HepG2 (cell line): ENCODE measurements around the gene RAB6A. TPM values are rescaled to one million over a fixed set of nuclear protein-coding genes. Genes with fewer than 3 reads are reported as not detected.

Experiments used
- DNMT1 ChIP-seq: sonication (generic); formaldehyde crosslinking; IDR thresholded peaks from 2 replicates; pipeline ENCODE4 v1.5.1; 2020; ENCODE audit warnings: mild to moderate bottlenecking, missing genetic modification reagents
- FIP1L1 ChIP-seq: fragments of 200-400 bp; formaldehyde crosslinking; IDR thresholded peaks from 2 replicates; pipeline ENCODE4 v1.6.1; 2018; ENCODE audit warnings: low read depth, mild to moderate bottlenecking, low read length, moderate library complexity, borderline replicate concordance; ENCODE audit not compliant: insufficient read depth
- GLMP ChIP-seq: sonication (generic); formaldehyde crosslinking; IDR thresholded peaks from 2 replicates; pipeline ENCODE4 v1.9.0; 2021; ENCODE audit warnings: missing genetic modification reagents, mild to moderate bottlenecking, borderline replicate concordance
- HBP1 ChIP-seq: IDR thresholded peaks from 2 replicates; pipeline ENCODE4 v1.6.1; 2016; ENCODE audit warnings: low read depth, control low read depth
- KAT7 ChIP-seq: IDR thresholded peaks from 2 replicates; pipeline ENCODE4 v1.6.1; 2018; ENCODE audit warnings: borderline replicate concordance, missing compliant biosample characterization
- MLLT10 ChIP-seq: sonication (generic); formaldehyde crosslinking; IDR thresholded peaks from 2 replicates; pipeline ENCODE4 v1.4.0; 2020; ENCODE audit warnings: missing genetic modification reagents
- NFE2L2 ChIP-seq: fragments of 150-350 bp; IDR thresholded peaks from 2 replicates; pipeline ENCODE4 v1.6.1; 2014; ENCODE audit warnings: low read length
- PLRG1 ChIP-seq: fragments of 450-650 bp; conservative IDR thresholded peaks from 2 replicates; pipeline ENCODE4 v1.6.1; 2016
- PLSCR1 ChIP-seq: sonication (generic); formaldehyde crosslinking; IDR thresholded peaks from 2 replicates; pipeline ENCODE4 v1.5.0; 2020; ENCODE audit warnings: missing genetic modification reagents, mild to moderate bottlenecking, borderline replicate concordance
- REST ChIP-seq, 2 experiments: IDR thresholded peaks; 2 replicates each; pipeline ENCODE4 v1.6.1; 2011 to 2012; ENCODE audit warnings: low read length in 2 of 2, borderline replicate concordance in 1 of 2, low read depth in 1 of 2, mild to moderate bottlenecking in 1 of 2, moderate library complexity in 1 of 2
- SALL1 ChIP-seq: sonication (generic); formaldehyde crosslinking; IDR thresholded peaks from 2 replicates; pipeline ENCODE4 v1.8.0; 2022; ENCODE audit warnings: mild to moderate bottlenecking, missing genetic modification reagents
- SRSF9 ChIP-seq: fragments of 200-400 bp; formaldehyde crosslinking; IDR thresholded peaks from 2 replicates; pipeline ENCODE4 v1.6.1; 2018; ENCODE audit warnings: borderline replicate concordance, mild to moderate bottlenecking, low read depth, low read length; ENCODE audit not compliant: insufficient read depth, poor library complexity, severe bottlenecking
- TBL1XR1 ChIP-seq: fragments of 150-350 bp; IDR thresholded peaks from 2 replicates; pipeline ENCODE4 v1.6.1; 2014; ENCODE audit warnings: borderline replicate concordance, low read length; ENCODE audit not compliant: partially characterized antibody
- TIGD3 ChIP-seq: sonication (generic); formaldehyde crosslinking; IDR thresholded peaks from 2 replicates; pipeline ENCODE4 v1.5.1; 2020; ENCODE audit warnings: mild to moderate bottlenecking, missing genetic modification reagents, borderline replicate concordance
- ZMYM2 ChIP-seq: sonication (generic); formaldehyde crosslinking; IDR thresholded peaks from 2 replicates; pipeline ENCODE4 v1.8.0; 2022; ENCODE audit warnings: mild to moderate bottlenecking, missing genetic modification reagents
- ZNF292 ChIP-seq: sonication (generic); formaldehyde crosslinking; IDR thresholded peaks from 2 replicates; pipeline ENCODE4 v1.8.1; 2022; ENCODE audit warnings: mild to moderate bottlenecking, low read depth, missing genetic modification reagents, borderline replicate concordance
- ZNF33A ChIP-seq: sonication (generic); formaldehyde crosslinking; IDR thresholded peaks from 2 replicates; pipeline ENCODE4 v1.5.1; 2020; ENCODE audit warnings: missing genetic modification reagents, mild to moderate bottlenecking, moderate library complexity, borderline replicate concordance
- ZNF737 ChIP-seq: sonication (generic); formaldehyde crosslinking; IDR thresholded peaks from 2 replicates; pipeline ENCODE4 v1.5.0; 2020; ENCODE audit warnings: missing genetic modification reagents, mild to moderate bottlenecking, borderline replicate concordance
- polyA plus RNA-seq, 8 experiments: library from polyadenylated mRNA; depleted of rRNA in 3 of 8; stranded (reverse) in 7 of 8; unstranded in 1 of 8; fragments of >200 nt; fragmentation: Illumina TruSeq in 4 of 8; extraction: Trizol in 4 of 8; gene quantifications; 2 replicates each; pipeline versions ENCODE4 v1.2.1 to v1.2.3, GENCODE V29; 2011 to 2016; ENCODE audit warnings: low read depth in 4 of 8, missing spikeins in 1 of 8, mixed read lengths in 1 of 8; ENCODE audit not compliant: insufficient read depth in 1 of 8
- total RNA-seq, 5 experiments: library from RNA; depleted of rRNA; stranded (reverse); fragments of >200 nt; fragmentation: Illumina TruSeq; extraction: Trizol; gene quantifications; 2 replicates each; pipeline ENCODE4 v1.2.3, GENCODE V29; 2016; ENCODE audit warnings: low read depth in 1 of 5

RAB6A gene
- total and polyA plus RNA-seq, 2 of the 13 experiments (the other 11 are each of a cell fraction or from before 2014, with no cell fraction given), result 74.3 to 121 TPM

- TF ChIP-seq REST (IDR thresholded peaks at IDR 0.05; ENCODE audit: borderline replicate concordance in 1 of 2, low read depth in 1 of 2, low read length in 2 of 2), result no peak; a peak in 1 of 4 replicates
- TF ChIP-seq DNMT1 (CRISPR knock-in tag), result no peak
- TF ChIP-seq MLLT10 (CRISPR knock-in tag), result no peak
- no peak; the same call in 1 of the 2 replicates for TF ChIP-seq PLSCR1 (CRISPR knock-in tag)
- no peak for TF ChIP-seq TIGD3 (CRISPR knock-in tag)
- TF ChIP-seq GLMP, result no peak
- no peak for TF ChIP-seq SRSF9
- peak; percentile 65 for TF ChIP-seq TBL1XR1
- no peak for TF ChIP-seq PLRG1
- peak; percentile 81 for TF ChIP-seq SALL1
- no peak for TF ChIP-seq FIP1L1
- TF ChIP-seq HBP1 (CRISPR knock-in tag), result no peak
- TF ChIP-seq ZNF737 (CRISPR knock-in tag), result no peak
- TF ChIP-seq ZNF33A (CRISPR knock-in tag), result no peak
- no peak for TF ChIP-seq ZMYM2
- TF ChIP-seq ZNF292 (CRISPR knock-in tag), result no peak
- no peak; the same call in 1 of the 2 replicates for TF ChIP-seq KAT7 (CRISPR knock-in tag)
- no peak for TF ChIP-seq NFE2L2
Measured at GRCh38 chr11:73779084-73779902, 18.4 kb upstream of the RAB6A start (continued).
